Measurements from ENCODE around the gene BAHCC1. TPM values are rescaled to one million over a fixed set of nuclear protein-coding genes. Genes with fewer than 3 reads are reported as not detected.

The BAHCC1 gene
- total and polyA plus RNA-seq, 2 of the 4 experiments (the other 2 are of a cell fraction) = 0.36 to 7.8 TPM

DNA sequence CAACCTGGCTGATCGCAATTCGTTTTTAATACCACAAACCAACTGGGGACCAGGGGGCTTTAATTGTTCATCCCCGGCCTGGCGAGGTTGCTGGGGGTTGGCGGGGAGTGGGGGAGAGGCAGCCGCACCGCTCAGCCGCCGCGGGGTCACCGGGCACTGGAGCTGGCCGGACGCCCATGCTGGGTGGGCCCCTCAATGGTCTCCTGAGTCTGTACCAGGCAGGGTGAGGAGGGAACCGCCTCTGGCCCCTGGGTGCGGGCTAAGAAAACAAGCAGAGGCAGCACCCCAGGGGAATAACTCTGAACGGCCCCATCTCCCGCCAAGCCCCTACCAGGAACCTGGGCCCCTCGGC lies 73.5 kb downstream of the BAHCC1 start:
- no peaks in the 10 kb centered on the region for H3K27me3 ChIP-seq (ENCODE audit: control insufficient read depth, insufficient read depth, low read length)
- in situ Hi-C loops (cut with MboI; ENCODE audit: low sequenced_read_pairs) (no loop called here), intact Hi-C loops (cut with micrococcal nuclease) (no loop called here), dilution Hi-C loops (cut with HindIII; ENCODE audit: low sequenced_read_pairs, unreplicated experiment) (no loop called here)
- H3K4me3 ChIP-seq (ENCODE audit: insufficient read depth, low read depth, low read length) = no peak overlapping the region
- ChIA-PET CTCF (no interaction called here), POLR2A (ENCODE audit: unreplicated experiment) (no interaction called here)
- H2AK9ac ChIP-seq (replicated peaks; ENCODE audit: low read depth, low read length, poor library complexity) = no peak overlapping the region
- no peak for TF ChIP-seq POLR2A (IDR thresholded peaks at IDR 0.05; ENCODE audit: low read depth, low read length)
- H4K8ac ChIP-seq (ENCODE audit: low read depth in 2 of 2, low read length in 2 of 2) = no peak overlapping the region
- no peak overlapping the region for H3K23ac ChIP-seq (ENCODE audit: low read depth, low read length)
- no peak overlapping the region for H2BK5ac ChIP-seq (ENCODE audit: low read depth, low read length, poor library complexity, severe bottlenecking)
- no peaks in the 10 kb centered on the region for H3K79me1 ChIP-seq (ENCODE audit: low read depth in 1 of 2, low read length in 2 of 2)
- no peak overlapping the region for H3K56ac ChIP-seq (ENCODE audit: extremely low read depth, insufficient read depth, low read length)
- no peak overlapping the region for H3K4ac ChIP-seq (ENCODE audit: low read depth, low read length)
- H3K27ac ChIP-seq (ENCODE audit: insufficient read depth, low read length) = no peak overlapping the region
- H3K4me1 ChIP-seq (ENCODE audit: control insufficient read depth, insufficient read depth, low read length) = no peaks in the 10 kb centered on the region
- no peak overlapping the region for H4K91ac ChIP-seq (ENCODE audit: insufficient read depth, low read depth, low read length)
- no TSS peak for BruUV-seq (replicated peaks)
- H3K18ac ChIP-seq (ENCODE audit: low read depth, low read length) = no peak overlapping the region
- no peak overlapping the region for H3K4me2 ChIP-seq (ENCODE audit: low read depth, low read length)
- no peak overlapping the region for H2AFZ ChIP-seq (replicated peaks; ENCODE audit: low read length, poor library complexity)
- no peak overlapping the region for H2AK5ac ChIP-seq (ENCODE audit: low read depth, low read length)
- H4K20me1 ChIP-seq (ENCODE audit: insufficient read depth, low read length) = no peaks in the 10 kb centered on the region; the same call in 1 of the 2 replicates
- 48% methylated on average over 5 of the region's 18 CpGs; no CpG with 5 or more reads in 1 of the 2 experiments for WGBS, 2 experiments (ENCODE audit: extremely low coverage in 2 of 2, insufficient read length in 1 of 2)
- peaks cover 2% of the 10 kb centered on the region; the same call in 1 of the 2 replicates for H3K36me3 ChIP-seq (ENCODE audit: control insufficient read depth, insufficient read depth, low read length)
- H2BK120ac ChIP-seq (ENCODE audit: low read depth, low read length) = no peak overlapping the region
- H3K9me3 ChIP-seq (ENCODE audit: control insufficient read depth, insufficient read depth, low read length) = no peaks in the 10 kb centered on the region
- H2BK15ac ChIP-seq (ENCODE audit: low read depth, low read length) = no peak overlapping the region
- H3K9me1 ChIP-seq (ENCODE audit: insufficient read depth, low read length) = no peaks in the 10 kb centered on the region
- DNase-seq (no peak), ATAC-seq (ENCODE audit: low read depth) (no peak)
- H3K9ac ChIP-seq (ENCODE audit: low read depth, low read length) = no peak overlapping the region
- no peak overlapping the region for H2BK20ac ChIP-seq (ENCODE audit: low read depth, low read length)
- no peak overlapping the region for H4K5ac ChIP-seq (ENCODE audit: low read depth, low read length)
- no peak overlapping the region for H3K14ac ChIP-seq (replicated peaks; ENCODE audit: low read depth, low read length)
